CD8-positive, alpha-beta memory T cell (primary cell): Measurements from ENCODE around the gene UBE2Z. TPM values are rescaled to one million over a fixed set of nuclear protein-coding genes. Genes with fewer than 3 reads are reported as not detected.
A peak's percentile ranks its signal among the peaks of the same experiment; 100 is the strongest.

Experiments used
- CTCF ChIA-PET: fragments of 350-600 bp; sonication (Branson Sonifier 250); formaldehyde crosslinking; loops from one replicate; lab custom pipeline; 2021; ENCODE audit warnings: antibody characterized with exemption; lab: Charles Lee
- POLR2A ChIA-PET: fragments of 350-600 bp; sonication (Branson Sonifier 250); formaldehyde crosslinking; loops from one replicate; lab custom pipeline; 2021; ENCODE audit warnings: antibody characterized with exemption; lab: Charles Lee
- DNase-seq, 5 donors: peaks; one replicate each; pipeline versions ENCODE4 v3.0.0 to v3.0.0-alpha.2; 2020 to 2022; ENCODE audit warnings: mixed read lengths in 1 of 5
- H3K27ac ChIP-seq: one replicate; pipeline ENCODE4 v1.7.0; 2013; ENCODE audit warnings: low read depth, mild to moderate bottlenecking, low read length, moderate library complexity
- H3K27me3 ChIP-seq: 2 replicates; pipeline ENCODE4 v1.7.0; 2013; ENCODE audit warnings: low read length, mild to moderate bottlenecking; ENCODE audit not compliant: insufficient read depth, poor library complexity, severe bottlenecking
- H3K36me3 ChIP-seq: 2 replicates; pipeline ENCODE4 v1.7.0; 2013; ENCODE audit warnings: mild to moderate bottlenecking, low read length, moderate library complexity; ENCODE audit not compliant: insufficient read depth
- H3K4me1 ChIP-seq: 2 replicates; pipeline ENCODE4 v1.7.0; 2013; ENCODE audit warnings: mild to moderate bottlenecking, low read length, moderate library complexity; ENCODE audit not compliant: insufficient read depth
- H3K4me3 ChIP-seq: 2 replicates; pipeline ENCODE4 v1.7.0; 2013; ENCODE audit warnings: mild to moderate bottlenecking, low read length
- H3K9me3 ChIP-seq: 2 replicates; pipeline ENCODE4 v1.7.0; 2013; ENCODE audit warnings: mild to moderate bottlenecking, low read length
- H3K27ac Mint-ChIP-seq, 8 donors: one replicate each; pipeline ENCODE4 v1.8.0; 2020 to 2021; ENCODE audit warnings: mixed read lengths in 8 of 8, mild to moderate bottlenecking in 6 of 8, inconsistent platforms in 3 of 8, moderate library complexity in 3 of 8
- H3K27me3 Mint-ChIP-seq, 2 donors: one replicate each; pipeline ENCODE4 v1.8.0; 2020 to 2021; ENCODE audit warnings: mixed read lengths in 2 of 2, mild to moderate bottlenecking in 1 of 2, moderate library complexity in 1 of 2
- H3K36me3 Mint-ChIP-seq, 3 donors: one replicate each; pipeline ENCODE4 v1.8.0; 2020 to 2021; ENCODE audit warnings: mixed read lengths in 3 of 3, inconsistent platforms in 1 of 3, mild to moderate bottlenecking in 1 of 3
- H3K4me1 Mint-ChIP-seq, 3 donors: one replicate each; pipeline ENCODE4 v1.8.0; 2020 to 2021; ENCODE audit warnings: mixed read lengths in 3 of 3, inconsistent platforms in 1 of 3, mild to moderate bottlenecking in 1 of 3
- H3K4me3 Mint-ChIP-seq, 7 donors: one replicate each; pipeline ENCODE4 v1.8.0; 2020 to 2021; ENCODE audit warnings: mixed read lengths in 7 of 7, mild to moderate bottlenecking in 6 of 7, moderate library complexity in 4 of 7, inconsistent platforms in 2 of 7
- H3K9me3 Mint-ChIP-seq, 5 donors: one replicate each; pipeline ENCODE4 v1.8.0; 2020 to 2022; ENCODE audit warnings: mixed read lengths in 5 of 5, mild to moderate bottlenecking in 3 of 5, moderate library complexity in 2 of 5, inconsistent platforms in 1 of 5
- polyA plus RNA-seq: library from polyadenylated mRNA; unstranded; fragments of 300-500 nt; fragmentation: Illumina TruSeq; gene quantifications from one replicate; pipeline ENCODE4 v1.2.3, GENCODE V29; 2021
- total RNA-seq, 2 experiments: library from RNA; stranded (reverse); gene quantifications; one replicate each; pipeline ENCODE4 v1.2.3, GENCODE V29; 2021

The UBE2Z gene
- total and polyA plus RNA-seq, 3 experiments from 2014 or later, result 74.7 to 103 (median 100) TPM

DNA sequence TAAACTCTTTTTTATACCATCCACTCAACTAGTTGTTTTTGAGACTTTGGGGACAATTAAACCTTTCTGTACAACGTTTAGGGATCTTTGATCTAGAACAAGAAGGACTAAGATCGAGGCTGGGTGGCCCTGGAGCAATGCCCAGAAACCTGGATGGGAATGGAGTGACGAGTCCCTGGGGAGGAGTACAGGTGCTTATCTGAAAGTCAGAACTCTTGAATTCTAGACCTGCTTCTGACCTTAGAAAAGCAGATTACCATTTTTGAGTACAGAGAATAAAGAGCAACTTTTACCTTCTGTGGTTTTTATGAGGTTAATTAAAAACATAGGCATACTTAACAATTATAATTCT lies 17.8 kb downstream of the UBE2Z start:
- H3K4me3 ChIP-seq, result no peak overlapping the region
- Mint-ChIP-seq H3K9me3 (no peaks in the 10 kb centered on the region), H3K27ac (peak overlapping the region in 2 of 8 donors; percentile 58 to 72), H3K27me3 (no peaks in the 10 kb centered on the region), H3K4me1 (peaks cover 0 to 9% (median 0%) of the 10 kb centered on the region in 3 donors), H3K36me3 (peaks cover 12 to 94% (median 23%) of the 10 kb centered on the region in 3 donors), H3K4me3 (no peak overlapping the region)
- no peaks in the 10 kb centered on the region for H3K4me1 ChIP-seq
- no peak for DNase-seq
- no peaks in the 10 kb centered on the region for H3K9me3 ChIP-seq
- ChIA-PET POLR2A (interaction anchor here (0.5 kb wide), 1 partner anchor 21 kb away, joined by 3 read pairs; no protein-coding TSS in a partner anchor), CTCF (no interaction called here)
- peaks cover 63% of the 10 kb centered on the region for H3K36me3 ChIP-seq
- H3K27ac ChIP-seq, result no peak overlapping the region
- no peaks in the 10 kb centered on the region for H3K27me3 ChIP-seq

DNA sequence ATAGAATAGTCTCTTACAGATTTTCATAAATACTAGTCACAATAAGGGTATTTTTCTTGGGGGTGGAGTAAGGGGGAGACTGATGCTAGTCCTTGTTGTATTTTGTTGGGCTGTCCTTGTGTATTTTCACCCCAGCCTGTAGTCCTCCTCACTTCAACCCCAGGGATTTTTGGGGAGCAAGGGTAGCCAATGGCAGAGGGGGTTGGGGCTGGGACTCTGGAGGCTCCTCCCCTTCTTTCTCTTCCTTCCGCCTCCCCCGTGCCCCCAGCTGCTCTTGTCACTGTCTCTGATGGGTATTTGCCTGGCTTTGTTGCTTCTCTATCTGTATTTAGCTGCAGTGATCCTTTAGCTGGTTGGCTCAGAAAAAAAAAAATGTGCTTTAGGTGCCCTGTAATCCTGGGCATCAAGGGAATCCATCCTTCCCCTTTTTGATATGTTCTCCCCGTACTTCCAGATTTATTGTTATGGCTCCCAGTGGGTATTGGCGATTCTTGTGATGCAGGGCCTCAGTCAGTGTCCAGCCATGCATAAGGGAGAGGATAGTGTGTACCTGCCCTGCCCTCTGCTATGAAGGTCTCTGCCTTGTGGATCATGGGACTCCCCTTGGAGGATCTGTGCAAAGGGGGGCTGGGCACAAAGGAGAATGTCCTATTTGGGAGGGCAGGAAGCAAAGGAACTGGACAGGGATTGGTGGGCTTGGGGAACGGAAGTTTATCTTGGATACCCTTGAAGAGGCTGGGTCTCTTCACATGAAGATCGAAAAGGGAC lies 20.0 kb downstream of the UBE2Z start:
- H3K4me1 ChIP-seq, result no peaks in the 10 kb centered on the region
- no peaks in the 10 kb centered on the region for H3K9me3 ChIP-seq
- no peak for DNase-seq
- Mint-ChIP-seq H3K4me3 (no peak overlapping the region), H3K4me1 (peaks cover 0 to 9% (median 0%) of the 10 kb centered on the region in 3 donors), H3K27me3 (no peaks in the 10 kb centered on the region), H3K9me3 (no peaks in the 10 kb centered on the region), H3K27ac (peak overlapping the region; percentile 0 to 90 (median 62)), H3K36me3 (peaks cover 7 to 96% (median 18%) of the 10 kb centered on the region in 3 donors)
- H3K4me3 ChIP-seq, result no peak overlapping the region
- no peaks in the 10 kb centered on the region for H3K27me3 ChIP-seq
- ChIA-PET CTCF (no interaction called here), POLR2A (no interaction called here)
- no peak overlapping the region for H3K27ac ChIP-seq
- H3K36me3 ChIP-seq, result peaks cover 51% of the 10 kb centered on the region

DNA sequence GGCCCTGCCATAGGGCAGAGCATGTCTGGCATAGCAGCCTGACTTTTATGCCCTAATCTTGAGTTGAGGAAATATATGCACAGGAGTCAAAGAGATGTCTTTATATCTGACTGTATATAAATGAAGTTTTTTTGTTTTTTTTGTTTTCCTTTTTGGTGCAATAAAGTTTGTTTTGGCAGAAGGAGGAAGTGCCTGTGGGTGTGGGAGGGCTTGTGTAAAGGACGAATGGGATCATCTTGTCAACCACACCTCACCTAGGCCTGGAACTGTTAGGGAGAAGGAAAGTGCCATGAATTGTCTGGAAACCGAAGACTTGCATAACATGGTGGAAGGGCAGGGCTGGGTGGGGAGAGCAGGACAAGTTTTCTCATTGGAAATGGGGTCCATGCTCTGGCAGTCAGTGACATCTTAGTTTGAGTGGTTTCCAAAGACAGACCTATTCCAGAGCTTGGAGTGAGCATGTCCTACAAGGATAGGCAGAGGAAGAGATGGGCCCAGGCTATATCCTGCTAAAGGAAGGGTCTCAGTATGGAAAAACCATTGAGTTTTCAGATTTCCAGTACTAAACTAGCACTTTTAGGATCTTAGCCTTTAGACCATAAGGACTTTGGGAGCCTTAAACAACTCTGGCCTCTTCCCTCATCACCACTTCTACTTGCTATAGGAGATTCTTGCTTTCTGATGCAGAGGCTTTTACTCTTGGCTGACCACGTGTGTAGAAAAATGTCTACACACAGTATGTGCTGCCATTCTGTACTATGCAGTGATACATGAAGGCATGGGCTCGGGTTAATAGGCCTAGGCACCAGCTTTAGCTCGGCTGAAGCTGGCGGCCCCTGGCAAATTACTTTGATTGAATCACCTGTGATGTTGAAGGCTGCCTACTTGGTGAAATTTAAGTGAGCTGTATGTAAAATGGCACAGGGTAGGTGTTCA lies 20.9 kb downstream of the UBE2Z start:
- Mint-ChIP-seq H3K36me3 (peaks cover 7 to 96% (median 20%) of the 10 kb centered on the region in 3 donors), H3K4me3 (no peak overlapping the region), H3K4me1 (peaks cover 0 to 9% (median 0%) of the 10 kb centered on the region in 3 donors), H3K27me3 (no peaks in the 10 kb centered on the region), H3K9me3 (no peaks in the 10 kb centered on the region), H3K27ac (peak overlapping the region in 6 of 8 donors; percentile 1 to 91 (median 50))
- no peaks in the 10 kb centered on the region for H3K27me3 ChIP-seq
- CTCF ChIA-PET, result no interaction called here
- DNase-seq, result no peak
- POLR2A ChIA-PET, result no interaction called here
- peaks cover 47% of the 10 kb centered on the region for H3K36me3 ChIP-seq
- H3K4me1 ChIP-seq, result no peaks in the 10 kb centered on the region
- no peaks in the 10 kb centered on the region for H3K9me3 ChIP-seq
- no peak overlapping the region for H3K27ac ChIP-seq
- no peak overlapping the region for H3K4me3 ChIP-seq

DNA sequence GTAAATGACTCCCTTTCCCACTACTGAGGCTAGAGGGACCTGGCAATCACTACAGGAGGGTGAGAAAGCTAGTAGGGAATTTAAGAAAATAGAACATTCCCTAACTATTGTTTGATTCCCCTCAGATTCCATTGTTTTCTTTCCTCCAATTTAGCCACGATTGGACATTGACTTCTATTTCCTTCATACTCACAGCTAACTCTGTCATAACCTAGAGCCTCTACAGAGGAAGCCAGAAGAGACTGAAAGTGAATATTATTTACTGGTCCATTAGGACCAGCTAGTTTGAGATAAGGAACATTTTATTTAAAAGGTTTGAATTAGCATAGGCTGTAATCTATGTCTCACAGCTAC lies 21.6 kb downstream of the UBE2Z start:
- CTCF ChIA-PET, result no interaction called here
- Histone ChIP-seq H3K4me1 (no peaks in the 10 kb centered on the region), H3K4me3 (no peak overlapping the region), H3K27ac (no peak overlapping the region), H3K36me3 (peaks cover 48% of the 10 kb centered on the region), H3K9me3 (no peaks in the 10 kb centered on the region), H3K27me3 (no peaks in the 10 kb centered on the region)
- H3K4me1 Mint-ChIP-seq, result peaks cover 0 to 9% (median 0%) of the 10 kb centered on the region in 3 donors
- no peak for DNase-seq
- POLR2A ChIA-PET, result no interaction called here
- H3K27ac Mint-ChIP-seq, result peak overlapping the region in 3 of 8 donors; percentile 33 to 39 (median 35)
- H3K9me3 Mint-ChIP-seq, result no peaks in the 10 kb centered on the region
- no peak overlapping the region for H3K4me3 Mint-ChIP-seq
- H3K27me3 Mint-ChIP-seq, result no peaks in the 10 kb centered on the region
- H3K36me3 Mint-ChIP-seq, result peaks cover 7 to 98% (median 20%) of the 10 kb centered on the region in 3 donors

GRCh38 chr17:48930435-48930873 lies 22.2 kb downstream of the UBE2Z start:
- Mint-ChIP-seq H3K4me3 (peak overlapping the region in 1 of 7 donors; percentile 18), H3K9me3 (no peaks in the 10 kb centered on the region), H3K4me1 (peaks cover 0 to 8% (median 0%) of the 10 kb centered on the region in 3 donors), H3K27ac (peak overlapping the region in 3 of 8 donors; percentile 39 to 64 (median 58)), H3K27me3 (no peaks in the 10 kb centered on the region), H3K36me3 (peaks cover 7 to 96% (median 19%) of the 10 kb centered on the region in 3 donors)
- ChIA-PET CTCF (no interaction called here), POLR2A (no interaction called here)
- peaks cover 46% of the 10 kb centered on the region for H3K36me3 ChIP-seq
- H3K4me1 ChIP-seq, result no peaks in the 10 kb centered on the region
- no peak for DNase-seq
- no peak overlapping the region for H3K27ac ChIP-seq
- H3K9me3 ChIP-seq, result no peaks in the 10 kb centered on the region
- H3K4me3 ChIP-seq, result no peak overlapping the region
- H3K27me3 ChIP-seq, result no peaks in the 10 kb centered on the region

- Mint-ChIP-seq H3K27ac (no peak overlapping the region), H3K9me3 (no peaks in the 10 kb centered on the region), H3K27me3 (no peaks in the 10 kb centered on the region), H3K36me3 (peaks cover 0 to 91% (median 27%) of the 10 kb centered on the region in 3 donors), H3K4me1 (peaks cover 0 to 6% (median 0%) of the 10 kb centered on the region in 3 donors), H3K4me3 (no peak overlapping the region)
- no peak for DNase-seq
- Histone ChIP-seq H3K27me3 (no peaks in the 10 kb centered on the region), H3K4me3 (no peak overlapping the region), H3K36me3 (peaks cover 46% of the 10 kb centered on the region), H3K4me1 (no peaks in the 10 kb centered on the region), H3K27ac (no peak overlapping the region), H3K9me3 (no peaks in the 10 kb centered on the region)
- CTCF ChIA-PET, result interaction anchor here (2.1 kb wide), 1 partner anchor 49 kb away, joined by 5 read pairs; no protein-coding TSS in a partner anchor
- POLR2A ChIA-PET, result interaction anchor here (1.1 kb wide), 1 partner anchor 12 kb away, joined by 3 read pairs; the partner anchor contains the start of gene SNF8
Measured at GRCh38 chr17:48933035-48933434, 24.8 kb downstream of the UBE2Z start.

DNA sequence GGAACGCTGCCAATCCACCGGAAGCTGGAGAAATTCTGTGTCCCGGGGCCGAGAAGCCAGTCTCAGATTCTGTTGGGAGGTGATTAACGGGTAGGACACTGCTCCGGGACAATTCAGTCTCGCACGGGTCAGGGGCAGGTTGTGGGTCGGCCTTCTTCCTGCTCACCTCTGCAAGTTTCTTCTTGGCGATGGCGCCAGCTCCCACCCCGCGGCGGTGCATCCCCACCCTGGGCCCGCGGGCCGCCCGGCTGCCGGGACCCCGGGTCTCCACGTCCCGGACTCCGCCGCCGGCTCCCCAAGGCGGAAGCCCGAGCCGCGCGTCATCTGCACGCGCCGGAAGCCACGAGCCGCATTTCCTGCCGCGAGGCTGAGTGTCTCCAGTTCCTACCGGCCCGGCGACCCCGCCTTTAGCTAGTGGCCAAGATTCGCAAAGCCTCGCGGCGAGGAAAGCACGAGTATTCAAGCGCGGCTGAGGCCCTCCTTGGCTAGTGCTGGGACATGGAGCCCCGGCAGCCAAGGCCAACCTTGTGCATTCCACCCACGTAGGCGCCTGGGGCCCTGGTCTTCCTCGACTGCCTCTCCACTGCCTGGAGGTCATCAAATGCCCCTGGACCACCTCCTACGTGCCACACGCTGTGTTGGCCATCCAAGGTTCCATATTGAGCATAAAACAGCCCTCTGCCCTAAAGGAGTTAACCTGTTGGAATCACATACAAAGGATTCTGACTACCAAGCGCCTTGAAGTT lies 36.5 kb downstream of the UBE2Z start, which contains the start of gene SNF8:
SNF8 (minus strand) TSS at position 328 of the 746 bp plus-strand sequence; CDS start at position 220, 108 bp downstream.
- CTCF ChIA-PET, result interaction anchor here (0.6 to 1.2 kb wide), 2 partner anchors 53 to 1401 kb away, joined by 3 to 4 read pairs; partner anchors contain the start of gene ATP5MC1
- DNase-seq, result peak; percentile 88 to 93 (median 89)

More for the DNA sequence above, 36.5 kb downstream of the UBE2Z start, which contains the start of gene SNF8:
- Histone ChIP-seq H3K4me3 (peak within 1 kb of the TSS; percentile 99), H3K36me3 (no peaks in the 10 kb centered on the region), H3K4me1 (peaks cover 17% of the 10 kb centered on the region), H3K27ac (peak within 1 kb of the TSS; percentile 96), H3K9me3 (no peaks in the 10 kb centered on the region), H3K27me3 (no peaks in the 10 kb centered on the region)
- peak within 1 kb of the TSS; percentile 93 to 100 (median 97) for H3K27ac Mint-ChIP-seq
- POLR2A ChIA-PET, result interaction anchor here (0.9 to 2.1 kb wide), 4 partner anchors 11 to 53 kb away, joined by 3 to 14 read pairs (median 8); partner anchors contain the start of genes ATP5MC1, IGF2BP1 and UBE2Z
- H3K4me1 Mint-ChIP-seq, result peaks cover 14 to 28% (median 25%) of the 10 kb centered on the region in 3 donors
- peaks cover 5 to 7% of the 10 kb centered on the region in 2 donors for H3K27me3 Mint-ChIP-seq
- H3K9me3 Mint-ChIP-seq, result no peaks in the 10 kb centered on the region
- peak within 1 kb of the TSS; percentile 92 to 97 (median 96) for H3K4me3 Mint-ChIP-seq
- H3K36me3 Mint-ChIP-seq, result peaks cover 0 to 29% (median 1%) of the 10 kb centered on the region in 3 donors
